HG03135 (cell line): ENCODE data around the gene NRXN3.

Source experiments
- ATAC-seq: cut with Tn5 transposase; IDR thresholded peaks from one replicate; pipeline ENCODE4 v1.9.1; 2021; ENCODE audit warnings: mild to moderate bottlenecking, moderate library complexity; ENCODE audit not compliant: unreplicated experiment

The NRXN3 gene

DNA sequence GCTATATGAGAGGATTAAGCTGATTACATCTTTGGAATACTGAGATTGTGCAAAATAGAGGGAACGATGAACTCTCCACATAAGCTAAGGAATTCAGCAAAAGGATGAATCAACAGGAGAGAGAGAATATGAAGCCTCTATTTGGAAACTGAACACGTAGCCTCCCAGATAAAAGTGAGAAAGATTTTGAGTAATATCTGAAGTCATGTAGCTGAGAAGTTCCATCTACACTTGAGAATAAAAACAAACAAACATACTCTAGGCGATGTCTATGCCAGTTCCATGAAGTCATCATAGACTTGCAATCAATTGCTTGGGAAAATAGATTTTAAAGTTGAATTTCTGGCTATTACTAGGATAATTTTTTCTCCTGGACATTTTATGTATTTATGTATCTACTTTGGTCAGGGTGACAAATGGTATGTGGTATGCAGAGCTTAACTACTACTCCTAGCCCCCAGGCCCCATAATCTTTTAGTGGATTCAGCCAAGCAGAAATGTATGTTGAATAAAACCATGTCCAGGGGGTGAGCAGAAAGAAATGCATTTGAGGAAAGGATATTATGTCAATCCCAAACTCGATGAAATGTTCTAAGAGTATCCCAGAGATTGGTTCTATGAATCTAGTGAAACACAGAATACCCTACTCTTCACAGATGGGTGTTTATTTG is 1413.7 kb downstream of the NRXN3 start:
- ATAC-seq, result no peak

DNA sequence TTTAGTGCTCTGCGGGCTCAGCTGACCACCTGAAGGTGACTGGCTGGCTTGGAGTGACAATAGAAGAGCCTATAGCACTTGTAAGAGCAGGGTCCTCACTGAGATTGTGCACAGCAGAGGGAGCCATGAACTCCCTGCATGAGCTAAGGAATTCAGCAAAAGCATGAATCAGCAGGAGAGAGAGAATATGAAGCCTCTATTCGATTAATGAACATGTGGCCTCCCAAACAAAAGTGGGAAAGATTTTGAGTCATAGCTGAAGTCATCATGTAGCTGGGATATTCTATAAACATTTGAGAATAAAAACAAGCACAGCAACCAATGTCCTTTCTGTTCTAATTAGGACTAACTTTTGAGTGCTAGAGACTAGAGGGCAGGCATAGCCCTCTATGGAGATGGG is 1414.5 kb downstream of the NRXN3 start:
- no peak for ATAC-seq

DNA sequence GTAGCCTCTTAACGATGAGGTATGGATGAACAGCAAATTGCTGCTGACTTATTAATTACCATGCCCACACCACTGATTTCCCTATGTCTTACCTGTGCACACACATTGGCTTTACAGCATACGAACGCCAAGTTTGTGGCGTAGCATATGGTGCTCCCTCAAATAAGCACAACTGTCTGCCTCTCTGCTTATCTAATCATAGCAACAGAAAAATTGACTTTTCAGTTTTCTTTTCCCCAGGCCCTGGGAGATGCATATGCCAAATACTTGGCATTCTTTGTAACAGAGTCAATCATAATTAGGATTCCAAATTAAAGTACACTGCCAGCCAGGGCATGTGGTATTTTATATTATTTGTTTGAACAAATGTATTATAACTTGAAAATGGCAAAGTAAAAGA is 1415.7 kb downstream of the NRXN3 start:
- no peak for ATAC-seq

DNA sequence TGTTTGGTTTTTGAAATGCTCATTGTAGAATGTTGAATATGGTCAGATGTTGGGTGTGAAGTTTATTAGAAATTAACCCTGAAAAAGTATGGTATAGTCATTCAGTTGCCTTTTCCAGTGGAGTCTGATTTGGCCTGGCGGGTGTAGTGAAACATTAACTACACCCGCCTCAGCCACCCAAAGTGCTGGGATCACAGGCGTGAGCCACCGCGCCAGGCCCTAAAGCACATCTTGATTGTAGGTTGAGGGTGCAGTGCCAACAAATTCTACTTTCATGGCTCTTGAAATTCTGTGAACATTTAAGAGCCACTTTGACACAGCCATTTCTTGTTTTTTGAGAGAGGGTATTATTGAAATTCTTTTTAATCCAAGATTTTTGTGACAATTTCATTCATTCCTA is 1416.2 kb downstream of the NRXN3 start:
- no peak for ATAC-seq

DNA sequence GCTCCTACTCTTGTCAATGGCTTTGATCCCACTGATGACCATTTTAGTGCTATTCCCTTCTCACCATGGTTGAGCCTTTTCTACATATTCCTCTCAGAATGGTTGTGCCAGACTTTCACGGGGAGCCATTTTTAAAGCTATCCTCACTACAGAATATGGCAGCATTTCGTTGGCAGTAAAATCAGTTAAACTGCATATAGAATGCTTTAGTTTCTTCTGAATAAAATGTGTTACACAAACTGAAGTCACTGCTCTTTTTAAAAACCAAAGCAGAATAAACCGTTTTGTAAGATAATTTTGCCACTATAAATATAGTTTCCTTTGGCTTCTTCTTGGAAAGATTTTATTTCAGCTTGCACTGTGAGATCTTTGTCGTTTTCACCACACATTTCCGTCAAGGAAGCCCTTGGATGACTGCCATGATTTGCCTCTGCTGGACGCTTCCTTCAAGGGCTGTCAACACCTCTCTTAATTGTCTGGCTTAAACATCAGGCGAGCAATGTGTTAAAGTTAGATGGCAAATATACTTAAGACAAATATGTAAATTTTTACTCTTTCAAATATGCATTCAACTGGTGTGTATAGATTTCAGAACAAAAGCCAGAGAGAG is 1416.9 kb downstream of the NRXN3 start:
- ATAC-seq, result no peak

GRCh38 chr14:79587875-79588274 is 1417.7 kb downstream of the NRXN3 start:
- ATAC-seq, result no peak

- ATAC-seq, result no peak
Observed at GRCh38 chr14:79588398-79588797, 1418.2 kb downstream of the NRXN3 start.

DNA sequence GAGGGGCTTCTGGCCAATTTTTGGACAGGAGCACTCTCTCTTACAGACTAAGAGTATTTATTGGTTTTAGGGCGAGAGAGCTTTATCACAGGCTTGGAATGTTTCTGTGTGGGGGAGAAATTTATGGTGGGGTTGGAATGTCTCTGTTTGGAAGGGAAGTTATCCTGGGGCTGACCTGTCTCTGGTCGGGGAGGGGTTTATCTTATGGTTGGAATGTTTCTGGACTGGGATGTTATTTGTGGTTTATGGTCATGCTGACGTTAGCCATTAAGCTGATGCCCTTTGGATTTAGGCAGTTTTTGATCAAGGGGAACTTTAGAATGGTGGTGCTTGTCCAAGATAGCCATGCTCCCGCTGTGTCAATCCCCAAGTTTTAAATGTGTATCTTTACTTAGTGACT is 1426.4 kb downstream of the NRXN3 start:
- ATAC-seq, result no peak

DNA sequence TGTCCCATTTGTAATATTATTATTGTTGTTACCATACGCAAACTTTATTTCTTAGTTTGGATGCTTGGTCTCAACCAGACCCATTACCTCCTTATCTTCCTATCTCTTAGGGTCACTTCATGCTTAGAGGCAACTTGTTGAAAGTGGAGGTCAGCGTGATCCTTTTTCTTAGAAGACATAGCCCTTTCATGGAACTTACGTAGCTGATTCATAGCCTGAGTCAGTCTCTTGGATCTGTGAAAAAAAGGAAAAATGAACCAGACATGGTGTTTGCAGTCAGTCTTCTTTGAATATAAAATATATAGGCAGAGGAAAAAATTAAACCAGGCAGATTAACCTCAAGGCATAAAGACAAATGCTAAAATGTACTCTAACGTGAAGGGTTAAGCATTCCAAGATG is 1427.4 kb downstream of the NRXN3 start:
- no peak for ATAC-seq

GRCh38 chr14:79598339-79598738 is 1428.2 kb downstream of the NRXN3 start:
- no peak for ATAC-seq

GRCh38 chr14:79599239-79599638 is 1429.1 kb downstream of the NRXN3 start:
- ATAC-seq, result no peak

DNA sequence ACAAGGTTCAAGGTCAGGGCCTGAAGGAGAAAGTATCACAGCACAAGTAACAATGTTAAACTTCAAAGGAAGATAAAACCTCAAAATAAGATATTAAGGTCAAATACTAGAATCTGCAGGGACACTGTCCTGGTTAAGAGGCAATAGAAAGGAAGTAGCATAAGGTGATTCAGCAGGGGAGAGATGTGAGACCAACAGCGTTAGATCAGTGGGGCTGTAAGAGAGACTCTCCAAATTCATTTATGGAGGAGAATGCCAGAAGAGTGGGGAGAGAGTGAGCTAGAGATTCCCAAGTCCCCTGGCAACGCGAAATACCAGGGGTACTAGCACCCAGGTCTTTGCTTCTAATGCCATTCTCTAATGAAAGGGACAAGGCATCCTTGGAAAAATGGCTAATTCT is 1430.2 kb downstream of the NRXN3 start:
- ATAC-seq, result no peak

DNA sequence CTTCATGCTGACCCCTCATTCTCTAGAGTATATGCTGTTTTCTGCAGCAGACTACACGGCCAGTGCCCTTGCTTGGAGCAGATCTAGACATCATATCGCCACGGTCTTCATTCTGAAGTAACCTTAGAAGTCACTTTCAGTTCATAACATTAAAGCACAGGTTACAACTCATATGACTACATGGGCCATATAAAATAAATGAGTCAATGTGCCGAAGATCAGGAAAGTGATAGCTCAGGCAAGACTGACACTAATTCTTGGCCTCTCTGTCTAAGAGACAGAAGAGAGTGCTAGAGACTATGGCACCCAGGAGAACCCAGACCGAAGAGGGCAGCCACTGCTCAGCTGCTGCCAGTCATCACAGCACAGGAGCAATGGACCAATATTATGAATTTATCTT is 1431.4 kb downstream of the NRXN3 start:
- ATAC-seq, result no peak

GRCh38 chr14:79602045-79602444 is 1431.9 kb downstream of the NRXN3 start:
- ATAC-seq, result no peak

DNA sequence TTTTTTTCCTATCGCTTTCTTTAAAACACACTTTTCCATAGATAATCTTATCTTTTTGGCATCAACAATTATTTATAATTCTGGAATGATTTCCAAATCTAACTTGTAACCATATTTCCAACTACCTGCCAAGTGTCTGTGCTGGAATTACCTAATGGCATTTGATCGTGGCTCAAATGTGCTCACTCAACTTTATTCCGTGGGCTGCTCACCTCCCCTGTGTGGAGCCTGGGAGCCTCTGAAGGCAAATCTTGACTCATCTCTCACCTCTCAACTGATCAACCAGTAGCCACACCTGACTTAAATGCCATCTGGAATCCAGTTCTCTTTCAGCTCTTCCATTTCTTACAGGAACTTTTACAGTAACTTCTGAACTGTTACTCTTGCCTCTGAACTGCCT is 1432.6 kb downstream of the NRXN3 start:
- ATAC-seq, result no peak

GRCh38 chr14:79605849-79606248 is 1435.7 kb downstream of the NRXN3 start:
- no peak for ATAC-seq

- no peak for ATAC-seq
Observed at GRCh38 chr14:79608446-79608845, 1438.3 kb downstream of the NRXN3 start.

GRCh38 chr14:79613625-79614024 is 1443.5 kb downstream of the NRXN3 start:
- no peak for ATAC-seq

GRCh38 chr14:79614448-79614847 is 1444.3 kb downstream of the NRXN3 start:
- ATAC-seq, result no peak

- ATAC-seq, result no peak
Observed at GRCh38 chr14:79627058-79627457, 1456.9 kb downstream of the NRXN3 start.

DNA sequence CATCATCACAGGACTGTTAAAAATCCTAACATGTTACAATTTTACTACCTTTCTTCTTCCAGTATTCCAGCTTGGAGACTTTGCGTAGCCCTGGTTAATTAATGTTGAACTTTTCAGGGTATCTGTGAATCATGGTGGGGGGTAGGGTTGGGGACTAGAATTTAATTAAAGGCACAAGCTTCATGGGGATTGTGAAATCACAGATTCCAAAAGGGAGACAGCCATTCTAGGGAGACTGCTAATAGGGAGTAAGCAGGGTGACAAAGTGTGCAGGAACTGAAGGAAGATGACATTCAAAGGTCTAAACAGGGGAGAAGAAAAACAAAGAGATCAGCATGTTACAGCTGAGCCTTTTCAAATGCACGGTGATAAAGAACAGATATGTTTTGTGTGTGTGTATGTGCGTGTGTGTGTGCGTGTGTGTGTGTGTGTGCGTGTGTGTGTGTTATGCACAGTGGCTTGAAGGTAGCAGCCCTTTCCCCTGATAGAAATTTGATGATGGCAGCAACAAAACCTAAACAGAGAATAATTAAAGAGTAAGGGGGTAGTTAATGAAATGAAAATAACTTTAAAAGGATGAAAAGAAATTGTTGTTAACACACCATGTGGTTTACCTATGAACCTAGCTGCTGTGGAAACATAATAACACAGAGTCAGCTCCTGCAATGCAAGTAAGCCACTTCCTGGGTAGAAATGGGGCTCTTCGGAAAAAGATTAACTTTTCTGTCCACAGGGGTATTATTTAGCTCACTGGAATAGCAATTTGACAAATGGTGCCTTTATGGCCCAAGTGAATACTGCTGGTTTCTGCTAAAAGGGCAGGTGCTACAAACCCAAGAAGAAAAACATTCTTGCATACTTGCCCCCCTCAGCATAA is 1459.5 kb downstream of the NRXN3 start:
- no peak for ATAC-seq
